Small intestine (tissue), 7 donors: Measurements from ENCODE around the gene PTPRE. TPM values are rescaled to one million over a fixed set of nuclear protein-coding genes. Genes with fewer than 3 reads are reported as not detected.
A peak's percentile ranks its signal among the peaks of the same experiment; 100 is the strongest.
"Not testable (repeated sequence)": the region's sequence is repeated elsewhere in the genome, so short reads cannot be mapped to it uniquely, and the experiment has no call there.

Experiments
- DNase-seq, 2 donors: peaks; one replicate each; pipeline versions ENCODE4 v3.0.0 to v3.0.0-alpha.2; 2013
- FAIRE-seq: peaks from 2 replicates; lab custom pipeline; 2012; peaks lifted over from hg19 to GRCh38; lab: Jason Lieb, UNC
- H3K27ac ChIP-seq, 3 donors: one replicate each; pipeline ENCODE4 v1.5.1; 2013; ENCODE audit warnings: low read length in 2 of 3, mild to moderate bottlenecking in 2 of 3, control low read depth in 1 of 3, inconsistent platforms in 1 of 3, low read depth in 1 of 3, moderate library complexity in 1 of 3
- H3K27me3 ChIP-seq, 3 donors: one replicate each; pipeline ENCODE4 v1.6.1; 2013; ENCODE audit warnings: low read length in 3 of 3, inconsistent platforms in 1 of 3; ENCODE audit not compliant: control insufficient read depth in 3 of 3, insufficient read depth in 3 of 3
- H3K36me3 ChIP-seq, 3 donors: one replicate each; pipeline ENCODE4 v1.6.1; 2013; ENCODE audit warnings: low read length in 3 of 3, inconsistent platforms in 1 of 3, low read depth in 1 of 3, mild to moderate bottlenecking in 1 of 3, moderate library complexity in 1 of 3; ENCODE audit not compliant: control insufficient read depth in 3 of 3, insufficient read depth in 2 of 3
- H3K4me1 ChIP-seq, 3 donors: one replicate each; pipeline ENCODE4 v1.6.1; 2013; ENCODE audit warnings: low read length in 2 of 3, inconsistent platforms in 1 of 3, low read depth in 1 of 3, mild to moderate bottlenecking in 1 of 3, moderate library complexity in 1 of 3; ENCODE audit not compliant: control insufficient read depth in 3 of 3, insufficient read depth in 2 of 3
- H3K4me3 ChIP-seq, 3 donors: one replicate each; pipeline ENCODE4 v1.5.1; 2013; ENCODE audit warnings: low read length in 3 of 3, control low read depth in 1 of 3, inconsistent platforms in 1 of 3, low read depth in 1 of 3, mild to moderate bottlenecking in 1 of 3, moderate library complexity in 1 of 3
- H3K9me3 ChIP-seq, 2 donors: one replicate each; pipeline ENCODE4 v1.6.1; 2013; ENCODE audit warnings: low read depth in 1 of 2, low read length in 1 of 2; ENCODE audit not compliant: control insufficient read depth in 2 of 2, insufficient read depth in 1 of 2
- WGBS, 3 donors: extraction: QIAGEN DNeasy Blood & Tissue Kit; methylation state at CpG; one replicate each; pipeline ENCODE4 v1.1.7; 2013; 5-methylcytosine and 5-hydroxymethylcytosine counted together
- polyA plus RNA-seq, 4 donors: library from polyadenylated mRNA; stranded (reverse) in 3 of 4; unstranded in 1 of 4; fragments of 200-250 nt in 3 of 4; fragments of 120-200 nt in 1 of 4; gene quantifications; one replicate each; pipeline versions ENCODE4 v1.2.1 to v1.2.3, GENCODE V29; 2013
- donor health status: healthy with polysubstance abuse.
- donor health status: control.
- donor health status: control.
- donor health status: Bipolar disorder and iron deficiency.
- donor health status: healthy.

PTPRE gene
- polyA plus RNA-seq, 4 donors = 2.7 to 21.0 (median 6.2) TPM

GRCh38 chr10:128087884-128088709 lies 181.2 kb downstream of the PTPRE start:
- DNase-seq (peak; percentile 27 to 42), FAIRE-seq (no peak)
- no peak overlapping the region for H3K4me3 ChIP-seq
- no peak overlapping the region for H3K27ac ChIP-seq
- peaks cover 4 to 11% (median 5%) of the 10 kb centered on the region in 3 donors for H3K36me3 ChIP-seq
- H3K4me1 ChIP-seq = peaks cover 0 to 9% (median 0%) of the 10 kb centered on the region in 3 donors
- no peaks in the 10 kb centered on the region for H3K9me3 ChIP-seq
- H3K27me3 ChIP-seq = no peaks in the 10 kb centered on the region
- WGBS, 3 donors = 33 to 53% (median 40%) methylated on average over 12 of the region's 12 CpGs

GRCh38 chr10:128091636-128092210 lies 184.8 kb downstream of the PTPRE start:
- FAIRE-seq (no peak), DNase-seq (no peak)
- no peak overlapping the region for H3K27ac ChIP-seq
- no peaks in the 10 kb centered on the region for H3K9me3 ChIP-seq
- no peak overlapping the region for H3K4me3 ChIP-seq
- H3K4me1 ChIP-seq = peaks cover 0 to 3% (median 0%) of the 10 kb centered on the region in 3 donors
- no peaks in the 10 kb centered on the region for H3K27me3 ChIP-seq
- H3K36me3 ChIP-seq = no peaks in the 10 kb centered on the region
- 76 to 85% (median 81%) methylated on average over 17 of the region's 17 CpGs for WGBS, 3 donors

- WGBS, 3 donors = 86 to 94% (median 86%) methylated on average over 3 of the region's 3 CpGs
- no peak for FAIRE-seq
- H3K36me3 ChIP-seq = peaks cover 0 to under 1% (median 0%) of the 10 kb centered on the region in 3 donors
- H3K27me3 ChIP-seq = no peaks in the 10 kb centered on the region
- H3K4me1 ChIP-seq = peaks cover 0 to 3% (median 0%) of the 10 kb centered on the region in 3 donors
- H3K4me3 ChIP-seq = no peak overlapping the region
- no peaks in the 10 kb centered on the region for H3K9me3 ChIP-seq
- no peak overlapping the region for H3K27ac ChIP-seq
- no peak for DNase-seq
These were observed 185.6 kb downstream of the PTPRE start for GRCh38 chr10:128092454-128092853.

DNA sequence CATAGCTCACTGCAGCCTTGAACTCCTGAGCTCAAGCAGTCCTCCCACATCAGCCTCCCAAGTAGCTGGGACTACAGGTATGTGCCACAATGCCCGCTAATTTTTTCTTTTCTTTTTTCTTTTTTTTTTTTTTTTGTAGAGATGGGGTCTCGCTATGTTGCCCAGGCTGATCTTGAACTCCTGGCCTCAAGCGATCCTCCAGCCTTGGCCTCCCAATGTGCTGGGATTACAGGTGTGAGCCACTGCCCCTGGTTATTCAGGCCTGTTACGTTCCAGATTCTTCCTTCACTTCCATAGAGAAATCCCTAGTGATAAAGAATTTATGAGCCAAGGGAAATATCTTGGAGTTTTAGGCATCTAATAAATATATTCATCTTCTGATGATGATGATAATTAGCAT lies 187.7 kb downstream of the PTPRE start:
- not testable (repeated sequence) for H3K4me1 ChIP-seq, FAIRE-seq, H3K4me3 ChIP-seq, H3K27me3 ChIP-seq, H3K9me3 ChIP-seq, DNase-seq, H3K27ac ChIP-seq
- H3K36me3 ChIP-seq = peaks cover 0 to 15% (median 0%) of the 10 kb centered on the region in 3 donors
- whole genome bisulfite sequencing, 3 donors = 85 to 91% (median 91%) methylated on average over 4 of the region's 4 CpGs

- FAIRE-seq = no peak
- H3K4me3 ChIP-seq = no peak overlapping the region
- H3K36me3 ChIP-seq = peaks cover 0 to 21% (median 0%) of the 10 kb centered on the region in 3 donors
- peaks cover 0 to 3% (median 0%) of the 10 kb centered on the region in 3 donors for H3K4me1 ChIP-seq
- peak overlapping the region in 1 of 3 donors; percentile 24 for H3K27ac ChIP-seq
- no peaks in the 10 kb centered on the region for H3K27me3 ChIP-seq
- WGBS, 3 donors = 22 to 58% (median 35%) methylated on average over 11 of the region's 11 CpGs
- H3K9me3 ChIP-seq = no peaks in the 10 kb centered on the region
- DNase-seq = peak; percentile 38 to 63
These were observed 188.3 kb downstream of the PTPRE start for GRCh38 chr10:128095027-128095752.

- Histone ChIP-seq H3K36me3 (peaks cover 0 to 21% (median 0%) of the 10 kb centered on the region in 3 donors), H3K4me3 (no peak overlapping the region), H3K27ac (no peak overlapping the region), H3K27me3 (no peaks in the 10 kb centered on the region), H3K9me3 (no peaks in the 10 kb centered on the region), H3K4me1 (peaks cover 0 to 3% (median 0%) of the 10 kb centered on the region in 3 donors)
- 68 to 84% (median 79%) methylated on average over 11 of the region's 11 CpGs for WGBS, 3 donors
- DNase-seq (peak in 1 of 2 donors; percentile 17), FAIRE-seq (no peak)
These were observed 189.0 kb downstream of the PTPRE start for GRCh38 chr10:128095753-128096469.

DNA sequence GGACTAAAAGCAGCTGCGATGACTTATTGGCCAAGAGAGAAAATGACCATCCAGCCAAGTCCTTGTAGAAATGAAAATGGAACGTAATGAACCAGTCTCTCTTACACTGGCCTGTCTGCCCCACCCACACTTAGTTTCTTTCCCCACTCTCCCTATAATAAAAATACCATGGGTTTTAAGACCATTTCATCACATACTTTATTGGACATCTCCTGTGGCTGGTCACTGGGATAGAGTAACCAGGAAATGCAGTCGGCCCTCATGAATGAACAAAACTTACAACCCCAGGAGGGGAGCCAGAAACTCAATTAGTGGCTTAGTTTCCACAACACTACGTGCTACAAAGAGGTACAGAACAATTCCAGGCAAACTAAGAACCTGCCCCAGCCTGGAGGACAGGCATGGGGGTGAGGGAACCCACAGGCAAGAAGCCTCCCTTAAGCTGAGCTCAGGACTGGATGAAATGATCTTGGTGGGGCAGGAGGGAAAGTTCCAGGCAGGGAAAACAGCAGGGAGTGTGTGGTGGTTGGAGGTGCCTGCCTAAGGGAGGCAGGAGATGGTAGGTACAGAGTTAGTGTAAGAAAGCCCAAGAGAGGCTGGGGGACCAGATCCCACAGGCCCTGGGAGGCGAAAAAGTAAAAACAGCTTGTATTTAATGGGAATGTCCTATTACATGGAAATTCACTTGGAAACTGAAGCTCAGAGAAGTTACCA lies 189.7 kb downstream of the PTPRE start:
- Histone ChIP-seq H3K9me3 (no peaks in the 10 kb centered on the region), H3K4me3 (no peak overlapping the region), H3K36me3 (peaks cover 0 to 23% (median 2%) of the 10 kb centered on the region in 3 donors), H3K4me1 (peaks cover 0 to 3% (median 0%) of the 10 kb centered on the region in 3 donors), H3K27ac (no peak overlapping the region), H3K27me3 (no peaks in the 10 kb centered on the region)
- 85 to 91% (median 88%) methylated on average over 5 of the region's 5 CpGs for WGBS, 3 donors
- FAIRE-seq (no peak), DNase-seq (no peak)
